Keratinocyte (primary cell): Measurements from ENCODE around the gene PPM1H. TPM values are rescaled to one million over a fixed set of nuclear protein-coding genes. Genes with fewer than 3 reads are reported as not detected.

Experiments
- DNase-seq: peaks from one replicate; pipeline ENCODE4 v3.0.0-alpha.2; 2011; ENCODE audit warnings: low read depth, missing footprints, low spot score
- FAIRE-seq: peaks from 2 replicates; lab custom pipeline; 2011; peaks lifted over from hg19 to GRCh38; lab: Jason Lieb, UNC
- H2AFZ ChIP-seq: 2 replicates; pipeline ENCODE4 v1.6.0; 2012; ENCODE audit warnings: low read length, control low read depth, inconsistent platforms; ENCODE audit not compliant: control insufficient read depth
- H3K27ac ChIP-seq: 2 replicates; pipeline ENCODE4 v1.5.1; 2011; ENCODE audit warnings: low read length; ENCODE audit not compliant: control insufficient read depth, insufficient read depth
- H3K27me3 ChIP-seq: 3 replicates; pipeline ENCODE4 v1.6.0; 2011; ENCODE audit warnings: low read length; ENCODE audit not compliant: control insufficient read depth, insufficient read depth; ENCODE audit errors: extremely low read depth
- H3K36me3 ChIP-seq, 2 experiments: 2 replicates in 1 of 2; 3 replicates in 1 of 2; pipeline ENCODE4 v1.5.1; 2011; ENCODE audit warnings: low read length in 2 of 2, mild to moderate bottlenecking in 1 of 2; ENCODE audit not compliant: control insufficient read depth in 2 of 2, insufficient read depth in 2 of 2; ENCODE audit errors: extremely low read depth in 1 of 2
- H3K4me1 ChIP-seq: 3 replicates; pipeline ENCODE4 v1.5.1; 2011; ENCODE audit warnings: low read length; ENCODE audit not compliant: control insufficient read depth, insufficient read depth; ENCODE audit errors: extremely low read depth
- H3K4me2 ChIP-seq: 3 replicates; pipeline ENCODE4 v1.6.0; 2011; ENCODE audit warnings: low read depth, low read length; ENCODE audit not compliant: control insufficient read depth, insufficient read depth; ENCODE audit errors: extremely low read depth
- H3K4me3 ChIP-seq, 3 experiments: fragments of 200-600 bp in 1 of 3; sonication (generic) in 1 of 3; 2 replicates in 2 of 3; 3 replicates in 1 of 3; pipeline ENCODE4 v1.5.1; 2011 to 2016; ENCODE audit warnings: low read length in 3 of 3, mild to moderate bottlenecking in 3 of 3, control low read depth in 2 of 3, inconsistent platforms in 1 of 3, low read depth in 1 of 3, mixed read lengths in 1 of 3, mixed run types in 1 of 3, moderate library complexity in 1 of 3; ENCODE audit not compliant: control insufficient read depth in 2 of 3, insufficient read depth in 2 of 3; ENCODE audit errors: extremely low read depth in 1 of 3
- H3K79me2 ChIP-seq: 2 replicates; pipeline ENCODE4 v1.6.0; 2012; ENCODE audit warnings: low read length; ENCODE audit not compliant: control insufficient read depth, insufficient read depth
- H3K9ac ChIP-seq: 3 replicates; pipeline ENCODE4 v1.6.0; 2011; ENCODE audit warnings: low read length; ENCODE audit not compliant: control insufficient read depth, insufficient read depth; ENCODE audit errors: extremely low read depth
- H3K9me1 ChIP-seq: 3 replicates; pipeline ENCODE4 v1.6.0; 2011; ENCODE audit warnings: low read length; ENCODE audit not compliant: control insufficient read depth, insufficient read depth; ENCODE audit errors: extremely low read depth
- H3K9me3 ChIP-seq: 2 replicates; pipeline ENCODE4 v1.5.1; 2012; ENCODE audit warnings: low read depth, low read length; ENCODE audit not compliant: control insufficient read depth
- H4K20me1 ChIP-seq: 3 replicates; pipeline ENCODE4 v1.6.0; 2011; ENCODE audit warnings: low read length; ENCODE audit not compliant: control insufficient read depth, insufficient read depth; ENCODE audit errors: extremely low read depth
- EZH2 ChIP-seq: IDR thresholded peaks from one replicate; pipeline ENCODE4 v1.6.1; 2012; ENCODE audit warnings: inconsistent platforms, mild to moderate bottlenecking, low read length, moderate library complexity
- dilution Hi-C: fragments of 300-500 bp; cut with MboI; formaldehyde crosslinking; loops from one replicate; pipeline ENCODE4 v1.7.0; 2020; ENCODE audit warnings: low sequenced_read_pairs; ENCODE audit not compliant: extremely low pct_ligation_motif_present
- polyA plus RNA-seq, 5 experiments: library from polyadenylated mRNA; depleted of rRNA in 3 of 5; stranded (reverse) in 3 of 5; stranded (forward) in 1 of 5; unstranded in 1 of 5; fragments of >200 nt; gene quantifications; 1 replicate in 1 of 5; 2 replicates in 3 of 5; 3 replicates in 1 of 5; pipeline versions ENCODE4 v1.2.1 to v1.2.3, GENCODE V29; 2011 to 2012; ENCODE audit warnings: missing spikeins in 2 of 5, low read depth in 1 of 5, low replicate concordance in 1 of 5
- TF ChIP-seq, protein P1 (sequence below), 3 experiments: IDR thresholded peaks in 1 of 3; conservative IDR thresholded peaks in 1 of 3; optimal IDR thresholded peaks in 1 of 3; 2 replicates in 2 of 3; 3 replicates in 1 of 3; pipeline versions ENCODE3 to v1.5.1; 2011; ENCODE audit warnings: low read length in 3 of 3, mild to moderate bottlenecking in 3 of 3, moderate library complexity in 2 of 3, control low read depth in 1 of 3, inconsistent platforms in 1 of 3; ENCODE audit not compliant: insufficient read depth in 2 of 3; ENCODE audit errors: extremely low read depth in 1 of 3

Gene PPM1H
- polyA plus RNA-seq, 1 donor (not counting 4 experiments of a cell fraction or from before 2014, with no cell fraction given) = 0.09 TPM

DNA sequence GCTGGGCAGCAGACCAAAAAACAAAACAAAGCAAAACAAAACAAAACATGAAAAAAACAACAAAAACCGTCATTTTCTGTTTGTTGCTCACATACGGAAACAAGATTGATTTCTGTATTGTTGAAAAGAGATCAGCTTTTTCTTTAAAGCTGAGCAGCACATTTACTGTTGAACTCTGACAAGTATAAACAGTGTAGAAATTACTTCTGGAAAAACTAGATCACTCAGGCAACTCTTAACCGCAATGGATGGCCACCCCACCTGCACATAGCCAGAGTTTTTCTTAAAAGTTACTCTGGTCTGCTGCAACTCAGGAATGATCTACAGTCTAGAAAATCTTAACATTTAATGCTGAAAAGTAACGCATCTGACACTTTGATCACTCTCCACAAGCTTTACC lies 80.9 kb downstream of the PPM1H start:
- H3K9ac ChIP-seq = no peak overlapping the region

DNA sequence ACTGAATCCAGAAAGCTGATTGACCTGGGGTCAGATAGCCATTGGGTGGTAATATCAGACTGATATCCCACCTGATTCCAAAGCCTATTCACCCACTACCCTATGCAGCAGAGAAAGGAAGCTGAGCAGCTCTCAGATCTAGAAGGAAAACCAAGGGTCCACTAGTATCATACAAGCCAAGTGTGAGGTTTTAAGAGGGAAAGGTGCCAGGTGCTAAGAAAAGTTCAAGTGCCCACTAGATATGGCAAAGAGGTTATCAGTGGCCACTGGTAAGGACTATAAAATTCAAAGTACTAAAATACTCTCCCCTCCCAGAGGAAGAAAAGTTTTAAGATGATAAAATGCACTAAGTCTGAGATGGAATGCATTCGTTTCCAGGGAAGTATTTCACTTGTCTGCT lies 85.6 kb downstream of the PPM1H start:
- Histone ChIP-seq H3K4me1 (no peaks in the 10 kb centered on the region), H3K9me1 (no peaks in the 10 kb centered on the region), H3K9me3 (no peaks in the 10 kb centered on the region), H3K4me3 (no peak overlapping the region), H4K20me1 (no peaks in the 10 kb centered on the region), H3K27me3 (no peaks in the 10 kb centered on the region), H3K9ac (no peak overlapping the region), H3K36me3 (no peaks in the 10 kb centered on the region), H3K79me2 (no peaks in the 10 kb centered on the region), H3K27ac (no peak overlapping the region), H2AFZ (no peak overlapping the region), H3K4me2 (no peak overlapping the region)
- TF ChIP-seq, protein P1, sequence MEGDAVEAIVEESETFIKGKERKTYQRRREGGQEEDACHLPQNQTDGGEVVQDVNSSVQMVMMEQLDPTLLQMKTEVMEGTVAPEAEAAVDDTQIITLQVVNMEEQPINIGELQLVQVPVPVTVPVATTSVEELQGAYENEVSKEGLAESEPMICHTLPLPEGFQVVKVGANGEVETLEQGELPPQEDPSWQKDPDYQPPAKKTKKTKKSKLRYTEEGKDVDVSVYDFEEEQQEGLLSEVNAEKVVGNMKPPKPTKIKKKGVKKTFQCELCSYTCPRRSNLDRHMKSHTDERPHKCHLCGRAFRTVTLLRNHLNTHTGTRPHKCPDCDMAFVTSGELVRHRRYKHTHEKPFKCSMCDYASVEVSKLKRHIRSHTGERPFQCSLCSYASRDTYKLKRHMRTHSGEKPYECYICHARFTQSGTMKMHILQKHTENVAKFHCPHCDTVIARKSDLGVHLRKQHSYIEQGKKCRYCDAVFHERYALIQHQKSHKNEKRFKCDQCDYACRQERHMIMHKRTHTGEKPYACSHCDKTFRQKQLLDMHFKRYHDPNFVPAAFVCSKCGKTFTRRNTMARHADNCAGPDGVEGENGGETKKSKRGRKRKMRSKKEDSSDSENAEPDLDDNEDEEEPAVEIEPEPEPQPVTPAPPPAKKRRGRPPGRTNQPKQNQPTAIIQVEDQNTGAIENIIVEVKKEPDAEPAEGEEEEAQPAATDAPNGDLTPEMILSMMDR (optimal IDR thresholded peaks at IDR 0.05 in 1 of 3, IDR thresholded peaks at IDR 0.05 in 1 of 3, conservative IDR thresholded peaks at IDR 0.05 in 1 of 3; ENCODE audit: extremely low read depth in 1 of 3, insufficient read depth in 2 of 3, low read length in 3 of 3) = no peak
- no peak for TF ChIP-seq EZH2
- FAIRE-seq (no peak), DNase-seq (no peak)
- dilution Hi-C loops = no loop called here

More for the DNA sequence above, 80.9 kb downstream of the PPM1H start:
- TF ChIP-seq, protein P1 (optimal IDR thresholded peaks at IDR 0.05 in 1 of 3, IDR thresholded peaks at IDR 0.05 in 1 of 3, conservative IDR thresholded peaks at IDR 0.05 in 1 of 3; ENCODE audit: extremely low read depth in 1 of 3, insufficient read depth in 2 of 3, low read length in 3 of 3) = no peak
- TF ChIP-seq EZH2 = no peak
- Histone ChIP-seq H3K9me1 (no peaks in the 10 kb centered on the region), H3K4me1 (no peaks in the 10 kb centered on the region), H3K4me3 (no peak overlapping the region), H3K27me3 (no peaks in the 10 kb centered on the region), H3K4me2 (no peak overlapping the region), H4K20me1 (no peaks in the 10 kb centered on the region), H3K36me3 (no peaks in the 10 kb centered on the region), H3K27ac (no peak overlapping the region), H3K79me2 (no peaks in the 10 kb centered on the region), H3K9me3 (no peaks in the 10 kb centered on the region), H2AFZ (no peak overlapping the region)
- DNase-seq = no peak
- dilution Hi-C loops = no loop called here
- no peak for FAIRE-seq
